K562 (cell line): Measurements from ENCODE around the gene CLSTN2.

ENCODE experiments used
- EP300 ChIP-seq: IDR thresholded peaks from 2 replicates; pipeline ENCODE4 v1.6.1; 2012; ENCODE audit warnings: low read length, improper control_type of control experiment
- IRF1 ChIP-seq: sonication (generic); formaldehyde crosslinking; IDR thresholded peaks from 2 replicates; pipeline ENCODE4 v1.8.0; 2022; ENCODE audit warnings: missing genetic modification reagents, mild to moderate bottlenecking, borderline replicate concordance
- JUN ChIP-seq, 2 experiments: sonication (generic) in 1 of 2; formaldehyde crosslinking in 1 of 2; IDR thresholded peaks; 2 replicates each; pipeline versions ENCODE4 v1.6.1 to v1.8.0; 2012 to 2022; ENCODE audit warnings: borderline replicate concordance in 2 of 2, mild to moderate bottlenecking in 2 of 2, improper control_type of control experiment in 1 of 2, low read depth in 1 of 2, low read length in 1 of 2, missing genetic modification reagents in 1 of 2
- JUND ChIP-seq, 2 experiments: IDR thresholded peaks; 2 replicates in 1 of 2; 3 replicates in 1 of 2; pipeline ENCODE4 v1.6.1; 2011; ENCODE audit warnings: borderline replicate concordance in 2 of 2, low read depth in 2 of 2, low read length in 2 of 2, improper control_type of control experiment in 1 of 2, missing biosample characterization in 1 of 2, missing genetic modification characterization in 1 of 2, missing genetic modification reagents in 1 of 2
- MNT ChIP-seq, 2 experiments: fragments of 450-650 bp; conservative IDR thresholded peaks; 2 replicates each; pipeline ENCODE4 v1.6.1; 2017; ENCODE audit warnings: mild to moderate bottlenecking in 2 of 2, moderate library complexity in 2 of 2
- NBN ChIP-seq: fragments of 450-650 bp; IDR thresholded peaks from 2 replicates; pipeline ENCODE4 v1.6.1; 2016; ENCODE audit warnings: low read depth, mild to moderate bottlenecking
- POLR2A ChIP-seq: fragments of 450-650 bp; conservative IDR thresholded peaks from 2 replicates; pipeline ENCODE4 v1.6.1; 2016
- RBFOX2 ChIP-seq: fragments of 200-400 bp; formaldehyde crosslinking; IDR thresholded peaks from 2 replicates; pipeline ENCODE4 v1.6.1; 2017; ENCODE audit warnings: low read depth, mild to moderate bottlenecking, low read length, moderate library complexity
- SLC30A9 ChIP-seq: fragments of 250-450 bp; sonication (Bioruptor Pico); IDR thresholded peaks from 2 replicates; pipeline ENCODE4 v1.8.0; 2022; ENCODE audit warnings: mild to moderate bottlenecking, moderate library complexity
- VEZF1 ChIP-seq: fragments of 200-800 bp; sonication (Bioruptor generic); IDR thresholded peaks from 2 replicates; pipeline ENCODE4 v1.6.1; 2017; ENCODE audit warnings: missing genetic modification characterization, missing compliant biosample characterization
- ZFP1 ChIP-seq: fragments of 450-650 bp; formaldehyde crosslinking; IDR thresholded peaks from 2 replicates; pipeline ENCODE4 v1.4.0; 2020; ENCODE audit warnings: mild to moderate bottlenecking, mixed read lengths
- ZNF609 ChIP-seq: sonication (generic); formaldehyde crosslinking; IDR thresholded peaks from 2 replicates; pipeline ENCODE4 v1.8.1; 2023; ENCODE audit warnings: missing genetic modification reagents, mild to moderate bottlenecking, borderline replicate concordance

GRCh38 chr3:140147965-140148490, 213.0 kb downstream of the CLSTN2 start:
- TF ChIP-seq ZNF609 (CRISPR knock-in tag) = no peak
- TF ChIP-seq NBN = no peak
- TF ChIP-seq EP300 = no peak
- no peak for TF ChIP-seq JUN (IDR thresholded peaks at IDR 0.05; ENCODE audit: borderline replicate concordance, low read depth, low read length)
- no peak for TF ChIP-seq JUN (CRISPR knock-in tag; IDR thresholded peaks at IDR 0.05; ENCODE audit: borderline replicate concordance)
- no peak for TF ChIP-seq POLR2A
- no peak for TF ChIP-seq RBFOX2
- TF ChIP-seq IRF1 (CRISPR knock-in tag) = no peak
- no peak for TF ChIP-seq JUND (IDR thresholded peaks at IDR 0.05; ENCODE audit: borderline replicate concordance, low read depth, low read length)
- TF ChIP-seq JUND (tag; IDR thresholded peaks at IDR 0.05; ENCODE audit: borderline replicate concordance, low read depth, low read length) = no peak
- TF ChIP-seq SLC30A9 (CRISPR knock-in tag) = no peak
- no peak for TF ChIP-seq VEZF1 (CRISPR knock-in tag)
- TF ChIP-seq ZFP1 (CRISPR knock-in tag) = no peak
- no peak for TF ChIP-seq MNT (conservative IDR thresholded peaks at IDR 0.05)
